Liver (tissue), 2 donors: ENCODE data around the gene NDST1.

Experiments
- FOXA2 ChIP-seq: IDR thresholded peaks from 2 replicates; pipeline ENCODE4 v1.6.1; 2016; ENCODE audit warnings: antibody characterized with exemption
- TF ChIP-seq, protein P1 (sequence below): fragments of 150-350 bp; IDR thresholded peaks from 2 replicates; pipeline ENCODE4 v1.5.1; 2017; ENCODE audit warnings: improper control_type of control experiment, low read depth, low read length; ENCODE audit not compliant: missing input control
- donor health status: healthy.

DNA sequence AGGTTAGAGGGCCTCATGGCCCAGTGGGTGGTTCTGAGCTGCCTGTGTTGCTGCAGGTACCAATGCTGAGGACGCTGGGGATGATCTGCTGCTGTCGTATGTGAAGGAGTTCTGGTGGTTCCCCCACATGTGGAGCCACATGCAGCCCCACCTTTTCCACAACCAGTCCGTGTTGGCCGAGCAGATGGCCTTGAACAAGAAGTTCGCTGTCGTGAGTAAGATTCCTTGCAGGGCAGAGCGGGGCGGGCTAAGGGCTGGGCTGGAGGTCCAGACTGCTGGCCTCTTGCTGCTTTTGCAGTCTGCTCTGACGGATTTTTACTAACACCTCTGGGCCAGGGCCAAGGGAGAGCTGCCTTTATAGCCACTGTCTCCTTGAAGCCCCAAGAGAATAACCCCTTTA is 26.9 kb downstream of the NDST1 start:
- TF ChIP-seq FOXA2: no peak
- TF ChIP-seq, protein P1, sequence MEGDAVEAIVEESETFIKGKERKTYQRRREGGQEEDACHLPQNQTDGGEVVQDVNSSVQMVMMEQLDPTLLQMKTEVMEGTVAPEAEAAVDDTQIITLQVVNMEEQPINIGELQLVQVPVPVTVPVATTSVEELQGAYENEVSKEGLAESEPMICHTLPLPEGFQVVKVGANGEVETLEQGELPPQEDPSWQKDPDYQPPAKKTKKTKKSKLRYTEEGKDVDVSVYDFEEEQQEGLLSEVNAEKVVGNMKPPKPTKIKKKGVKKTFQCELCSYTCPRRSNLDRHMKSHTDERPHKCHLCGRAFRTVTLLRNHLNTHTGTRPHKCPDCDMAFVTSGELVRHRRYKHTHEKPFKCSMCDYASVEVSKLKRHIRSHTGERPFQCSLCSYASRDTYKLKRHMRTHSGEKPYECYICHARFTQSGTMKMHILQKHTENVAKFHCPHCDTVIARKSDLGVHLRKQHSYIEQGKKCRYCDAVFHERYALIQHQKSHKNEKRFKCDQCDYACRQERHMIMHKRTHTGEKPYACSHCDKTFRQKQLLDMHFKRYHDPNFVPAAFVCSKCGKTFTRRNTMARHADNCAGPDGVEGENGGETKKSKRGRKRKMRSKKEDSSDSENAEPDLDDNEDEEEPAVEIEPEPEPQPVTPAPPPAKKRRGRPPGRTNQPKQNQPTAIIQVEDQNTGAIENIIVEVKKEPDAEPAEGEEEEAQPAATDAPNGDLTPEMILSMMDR: no peak
